ENCODE data around the gene APMAP.

GRCh38 chr20:24955045-24955444, 37.5 kb downstream of the APMAP start:
- TF ChIP-seq CTCF (IDR thresholded peaks at IDR 0.05 in 2 of 3, conservative IDR thresholded peaks at IDR 0.05 in 1 of 3; ENCODE audit: borderline replicate concordance in 1 of 3, insufficient read depth in 1 of 3, low read depth in 2 of 3, low read length in 2 of 3) (no peak), POLR2AphosphoS5 (IDR thresholded peaks at IDR 0.05; ENCODE audit: low read depth, low read length) (no peak), SP1 (IDR thresholded peaks at IDR 0.05; ENCODE audit: low read depth) (no peak), EZH2phosphoT487 (IDR thresholded peaks at IDR 0.05; ENCODE audit: borderline replicate concordance) (no peak), CEBPB (IDR thresholded peaks at IDR 0.05; ENCODE audit: low read depth) (no peak), RAD21 (IDR thresholded peaks at IDR 0.05; ENCODE audit: low read depth) (no peak), TCF7L2 (IDR thresholded peaks at IDR 0.05; ENCODE audit: borderline replicate concordance, extremely low read depth, insufficient read depth, insufficient read length) (no peak), MAX (IDR thresholded peaks at IDR 0.05) (no peak), REST (IDR thresholded peaks at IDR 0.05; ENCODE audit: low read depth) (no peak), CBX3 (IDR thresholded peaks at IDR 0.05; ENCODE audit: low read depth) (no peak), EZH2 (IDR thresholded peaks at IDR 0.05) (no peak), JUND (IDR thresholded peaks at IDR 0.05) (no peak), YY1 (IDR thresholded peaks at IDR 0.05; ENCODE audit: extremely low read depth, insufficient replicate concordance, low read depth, low read length) (no peak)
